Measurements from ENCODE around the gene ADIG. TPM values are rescaled to one million over a fixed set of nuclear protein-coding genes. Genes with fewer than 3 reads are reported as not detected.

The ADIG gene
- under 1 TPM in 1 of 5 experiments, not detected in 4; 0.65 TPM for total RNA-seq
- polyA plus RNA-seq, result not detected
- total RNA-seq, result not detected

DNA sequence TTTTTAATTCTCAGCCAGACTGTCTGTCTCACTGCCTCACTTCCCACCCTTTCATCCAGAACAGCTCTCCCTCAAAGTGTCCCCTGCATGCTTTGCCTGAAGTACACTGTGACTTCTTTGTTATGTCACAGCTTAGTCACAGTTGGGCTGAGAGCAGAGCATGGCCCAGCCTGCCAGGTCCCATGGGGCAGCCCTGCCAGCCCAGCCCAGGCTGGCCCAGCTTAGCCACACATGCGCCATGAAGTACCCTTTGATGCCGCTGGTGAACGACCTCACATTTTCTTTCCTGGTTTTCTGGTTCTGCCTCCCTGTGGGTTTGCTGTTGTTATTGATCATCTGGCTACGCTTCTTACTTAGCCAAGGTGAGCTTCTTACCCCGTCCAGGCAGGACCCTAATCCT lies at the start of gene ADIG:
TSS of gene ADIG (plus strand) at position 185 of the 400 bp plus-strand sequence. CDS start at position 239, 54 bp downstream.
- Mint-ChIP-seq H3K4me3 (no peak within 1 kb of the TSS), H3K27ac (peak within 1 kb of the TSS in 2 of 9 donors; percentile 34 to 53), H3K27me3 (no peaks in the 10 kb centered on the region), H3K9me3 (no peaks in the 10 kb centered on the region), H3K36me3 (peaks cover 0 to 4% (median 0%) of the 10 kb centered on the region in 5 donors), H3K4me1 (peaks cover 0 to 6% (median 0%) of the 10 kb centered on the region in 7 donors)
- peaks cover 0 to 10% (median 0%) of the 10 kb centered on the region in 3 experiments for H3K36me3 ChIP-seq (ENCODE audit: control insufficient read depth in 2 of 3, insufficient read depth in 3 of 3, low read length in 3 of 3)
- ATAC-seq (no peak), DNase-seq (no peak)
- H3K4me3 ChIP-seq (ENCODE audit: low read length), result no peak within 1 kb of the TSS
- no peaks in the 10 kb centered on the region for H3K27me3 ChIP-seq (ENCODE audit: control insufficient read depth in 2 of 2, insufficient read depth in 2 of 2, low read length in 2 of 2)
- H3K27ac ChIP-seq (ENCODE audit: low read depth, low read length), result no peak within 1 kb of the TSS
- no peaks in the 10 kb centered on the region for H3K4me1 ChIP-seq (ENCODE audit: control insufficient read depth in 2 of 2, insufficient read depth in 2 of 2, low read length in 2 of 2)
- no peaks in the 10 kb centered on the region for H3K9me3 ChIP-seq (ENCODE audit: control insufficient read depth in 2 of 3, low read length in 3 of 3)
- CTCF ChIA-PET, result no interaction called here
- intact Hi-C loops (cut with micrococcal nuclease), result no loop called here
- POLR2A ChIA-PET, result no interaction called here

DNA sequence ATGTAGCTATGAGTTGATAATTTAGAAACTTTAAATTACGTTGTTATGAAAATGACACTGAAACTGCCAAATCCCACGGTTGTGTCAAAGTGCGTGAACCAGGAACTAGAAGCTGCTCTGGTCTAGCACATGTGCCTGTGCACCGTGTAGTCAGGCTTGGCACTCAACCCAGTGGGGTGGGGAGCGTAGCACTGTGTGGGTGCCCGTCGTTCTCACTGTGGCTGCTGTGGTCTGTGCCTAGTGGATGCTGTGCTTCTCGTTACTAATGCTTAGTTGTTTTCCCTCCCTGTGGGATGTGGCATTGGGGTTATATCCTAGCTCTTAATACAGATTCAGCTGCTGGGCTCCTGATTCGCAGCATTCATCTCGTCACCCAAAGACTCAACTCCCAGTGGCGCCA lies 46.2 kb upstream of the ADIG start:
- Histone ChIP-seq H3K27me3 (ENCODE audit: control insufficient read depth in 2 of 2, insufficient read depth in 2 of 2, low read length in 2 of 2) (no peaks in the 10 kb centered on the region), H3K36me3 (ENCODE audit: control insufficient read depth in 2 of 3, insufficient read depth in 3 of 3, low read length in 3 of 3) (peaks cover 9 to 85% (median 40%) of the 10 kb centered on the region in 3 experiments), H3K4me1 (ENCODE audit: control insufficient read depth in 2 of 2, insufficient read depth in 2 of 2, low read length in 2 of 2) (no peaks in the 10 kb centered on the region), H3K27ac (ENCODE audit: low read depth, low read length) (no peak overlapping the region), H3K9me3 (ENCODE audit: control insufficient read depth in 2 of 3, low read length in 3 of 3) (no peaks in the 10 kb centered on the region), H3K4me3 (ENCODE audit: low read length) (no peak overlapping the region)
- H3K36me3 Mint-ChIP-seq, result peaks cover 20 to 63% (median 42%) of the 10 kb centered on the region in 5 donors
- intact Hi-C loops (cut with micrococcal nuclease), result no loop called here
- H3K9me3 Mint-ChIP-seq, result no peaks in the 10 kb centered on the region
- peaks cover 0 to 17% (median 0%) of the 10 kb centered on the region in 7 donors for H3K4me1 Mint-ChIP-seq
- ChIA-PET POLR2A (interaction anchor here (1.1 kb wide), 1 partner anchor 57 kb away, joined by 3 read pairs; no protein-coding TSS in a partner anchor), CTCF (no interaction called here)
- no peak overlapping the region for H3K27ac Mint-ChIP-seq
- no peaks in the 10 kb centered on the region for H3K27me3 Mint-ChIP-seq
- no peak for DNase-seq
- H3K4me3 Mint-ChIP-seq, result no peak overlapping the region
- ATAC-seq, result no peak

GRCh38 chr20:38536310-38536709 lies 44.7 kb upstream of the ADIG start:
- no peaks in the 10 kb centered on the region for H3K9me3 ChIP-seq (ENCODE audit: control insufficient read depth in 2 of 3, low read length in 3 of 3)
- H3K27ac ChIP-seq (ENCODE audit: low read depth, low read length), result no peak overlapping the region
- Mint-ChIP-seq H3K4me1 (peaks cover 0 to 17% (median 0%) of the 10 kb centered on the region in 7 donors), H3K27ac (peak overlapping the region in 1 of 9 donors; percentile 12), H3K9me3 (no peaks in the 10 kb centered on the region), H3K36me3 (peaks cover 20 to 72% (median 40%) of the 10 kb centered on the region in 5 donors), H3K4me3 (no peak overlapping the region), H3K27me3 (no peaks in the 10 kb centered on the region)
- H3K36me3 ChIP-seq (ENCODE audit: control insufficient read depth in 2 of 3, insufficient read depth in 3 of 3, low read length in 3 of 3), result peaks cover 17 to 89% (median 50%) of the 10 kb centered on the region in 3 experiments
- ChIA-PET CTCF (no interaction called here), POLR2A (no interaction called here)
- no peaks in the 10 kb centered on the region for H3K4me1 ChIP-seq (ENCODE audit: control insufficient read depth in 2 of 2, insufficient read depth in 2 of 2, low read length in 2 of 2)
- ATAC-seq (no peak), DNase-seq (no peak)
- H3K4me3 ChIP-seq (ENCODE audit: low read length), result no peak overlapping the region
- intact Hi-C loops (cut with micrococcal nuclease), result no loop called here
- H3K27me3 ChIP-seq (ENCODE audit: control insufficient read depth in 2 of 2, insufficient read depth in 2 of 2, low read length in 2 of 2), result no peaks in the 10 kb centered on the region

DNA sequence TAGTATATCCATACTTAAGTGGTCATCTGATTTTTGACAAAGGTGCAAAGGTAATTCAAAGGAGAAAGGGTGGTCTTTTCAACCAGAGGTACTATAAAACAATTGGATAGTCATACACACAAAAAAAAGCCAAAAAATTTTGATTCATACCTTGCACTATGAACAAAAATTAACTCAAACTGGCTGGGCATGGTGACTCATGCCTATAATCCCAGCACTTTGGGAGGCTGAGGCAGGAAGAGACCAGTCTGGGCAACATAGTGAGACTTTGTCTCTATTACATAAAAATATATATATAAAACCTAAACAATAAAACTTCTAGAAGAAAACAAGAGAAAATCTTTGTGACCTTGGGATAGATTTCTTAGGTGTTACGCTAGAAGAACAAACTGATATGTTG lies 43.8 kb upstream of the ADIG start:
- Histone ChIP-seq H3K27me3 (ENCODE audit: control insufficient read depth in 2 of 2, insufficient read depth in 2 of 2, low read length in 2 of 2) (no peaks in the 10 kb centered on the region), H3K4me1 (ENCODE audit: control insufficient read depth in 2 of 2, insufficient read depth in 2 of 2, low read length in 2 of 2) (no peaks in the 10 kb centered on the region), H3K36me3 (ENCODE audit: control insufficient read depth in 2 of 3, insufficient read depth in 3 of 3, low read length in 3 of 3) (peaks cover 17 to 89% (median 58%) of the 10 kb centered on the region in 3 experiments), H3K9me3 (ENCODE audit: control insufficient read depth in 2 of 3, low read length in 3 of 3) (no peaks in the 10 kb centered on the region), H3K27ac (ENCODE audit: low read depth, low read length) (no peak overlapping the region), H3K4me3 (ENCODE audit: low read length) (no peak overlapping the region)
- no peak for ATAC-seq
- Mint-ChIP-seq H3K4me3 (no peak overlapping the region), H3K27ac (no peak overlapping the region), H3K36me3 (peaks cover 25 to 77% (median 48%) of the 10 kb centered on the region in 5 donors), H3K27me3 (no peaks in the 10 kb centered on the region), H3K9me3 (no peaks in the 10 kb centered on the region), H3K4me1 (peaks cover 0 to 17% (median 0%) of the 10 kb centered on the region in 7 donors)
- intact Hi-C loops (cut with micrococcal nuclease), result no loop called here
- ChIA-PET CTCF (no interaction called here), POLR2A (no interaction called here)
- DNase-seq, result no peak

DNA sequence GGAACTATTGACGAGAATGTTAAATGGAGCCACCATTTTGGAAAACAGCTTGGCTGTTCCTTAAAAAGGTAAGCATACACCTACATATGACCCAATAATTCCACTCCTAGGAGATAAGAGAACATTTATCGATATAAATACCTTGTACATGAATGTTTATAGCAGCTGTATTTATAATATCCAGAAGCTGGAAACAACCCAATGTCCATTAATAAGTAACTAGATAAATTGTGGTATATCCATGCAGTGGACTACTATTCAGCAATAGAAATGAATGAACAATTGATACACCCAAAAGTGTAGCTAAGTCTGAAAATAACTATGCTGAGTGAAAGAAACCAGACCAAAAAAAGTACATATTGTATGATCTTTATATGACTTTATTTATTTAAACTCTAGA lies 42.2 kb upstream of the ADIG start:
- no peaks in the 10 kb centered on the region for H3K27me3 ChIP-seq (ENCODE audit: control insufficient read depth in 2 of 2, insufficient read depth in 2 of 2, low read length in 2 of 2)
- DNase-seq (no peak), ATAC-seq (no peak)
- Mint-ChIP-seq H3K4me1 (peaks cover 0 to 17% (median 6%) of the 10 kb centered on the region in 7 donors), H3K27ac (peak overlapping the region in 2 of 9 donors; percentile 25 to 60), H3K27me3 (no peaks in the 10 kb centered on the region), H3K4me3 (no peak overlapping the region), H3K36me3 (peaks cover 27 to 79% (median 46%) of the 10 kb centered on the region in 5 donors), H3K9me3 (no peaks in the 10 kb centered on the region)
- H3K4me1 ChIP-seq (ENCODE audit: control insufficient read depth in 2 of 2, insufficient read depth in 2 of 2, low read length in 2 of 2), result no peaks in the 10 kb centered on the region
- ChIA-PET POLR2A (no interaction called here), CTCF (no interaction called here)
- H3K4me3 ChIP-seq (ENCODE audit: low read length), result no peak overlapping the region
- no peaks in the 10 kb centered on the region for H3K9me3 ChIP-seq (ENCODE audit: control insufficient read depth in 2 of 3, low read length in 3 of 3)
- no peak overlapping the region for H3K27ac ChIP-seq (ENCODE audit: low read depth, low read length)
- intact Hi-C loops (cut with micrococcal nuclease), result no loop called here
- H3K36me3 ChIP-seq (ENCODE audit: control insufficient read depth in 2 of 3, insufficient read depth in 3 of 3, low read length in 3 of 3), result peaks cover 21 to 92% (median 62%) of the 10 kb centered on the region in 3 experiments

DNA sequence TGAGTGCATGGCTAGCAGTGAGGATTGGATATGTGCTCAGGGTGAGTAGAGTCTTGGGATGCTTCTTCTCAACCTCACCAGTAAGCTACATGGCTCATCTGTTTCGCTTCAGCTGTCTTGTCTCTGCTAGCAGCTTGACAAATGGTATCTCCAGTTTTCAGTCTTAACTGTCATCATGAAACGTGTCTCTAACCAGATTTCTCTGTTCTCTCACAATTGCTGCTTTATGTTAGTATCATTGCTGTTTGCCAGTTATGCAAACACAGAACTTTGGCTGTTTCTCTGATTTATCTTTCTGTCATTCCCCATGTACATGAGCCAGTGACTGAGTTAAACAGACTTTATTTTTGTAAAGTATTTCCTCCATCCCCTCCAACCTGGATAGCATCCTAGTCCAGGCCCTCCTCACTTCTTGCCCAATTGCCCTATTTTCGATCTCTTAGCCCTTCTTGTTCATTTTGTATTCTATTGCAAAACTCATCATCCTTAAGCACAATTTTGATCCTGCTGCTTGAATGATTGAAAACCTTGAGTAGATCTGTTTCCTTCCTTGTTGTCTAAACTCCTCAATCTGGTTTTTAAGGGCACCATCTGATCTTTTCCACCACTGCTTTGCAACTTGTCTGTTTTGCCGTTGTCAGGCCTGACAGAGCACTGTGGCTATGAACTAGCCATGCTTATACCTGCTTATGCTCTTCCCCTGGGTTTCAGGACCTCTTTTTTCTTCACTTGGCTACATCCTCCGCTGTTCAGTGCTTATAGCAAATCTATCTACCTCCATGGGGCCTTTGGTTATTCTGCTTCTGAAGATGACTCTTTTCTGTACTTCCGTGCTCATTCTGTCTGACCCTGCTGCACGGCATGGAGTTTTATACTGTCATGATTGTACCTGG lies 37.7 kb upstream of the ADIG start:
- peaks cover 0 to 3% of the 10 kb centered on the region in 2 donors for H3K4me1 ChIP-seq (ENCODE audit: control insufficient read depth in 2 of 2, insufficient read depth in 2 of 2, low read length in 2 of 2)
- H3K27ac Mint-ChIP-seq, result peak overlapping the region in 1 of 9 donors; percentile 40
- ATAC-seq, result no peak
- POLR2A ChIA-PET, result no interaction called here
- peaks cover 0 to 31% (median 14%) of the 10 kb centered on the region in 7 donors for H3K4me1 Mint-ChIP-seq
- CTCF ChIA-PET, result interaction anchor here (0.6 to 0.8 kb wide), 2 partner anchors 22 to 91 kb away, joined by 3 to 6 read pairs; no protein-coding TSS in a partner anchor
- peaks cover 19 to 87% (median 33%) of the 10 kb centered on the region in 5 donors for H3K36me3 Mint-ChIP-seq
- intact Hi-C loops (cut with micrococcal nuclease), result no loop called here
- no peaks in the 10 kb centered on the region for H3K27me3 Mint-ChIP-seq
- DNase-seq, result no peak
- no peak overlapping the region for H3K27ac ChIP-seq (ENCODE audit: low read depth, low read length)
- H3K27me3 ChIP-seq (ENCODE audit: control insufficient read depth in 2 of 2, insufficient read depth in 2 of 2, low read length in 2 of 2), result no peaks in the 10 kb centered on the region
- no peaks in the 10 kb centered on the region for H3K9me3 ChIP-seq (ENCODE audit: control insufficient read depth in 2 of 3, low read length in 3 of 3)
- no peaks in the 10 kb centered on the region for H3K9me3 Mint-ChIP-seq
- no peak overlapping the region for H3K4me3 Mint-ChIP-seq
- peaks cover 19 to 80% (median 47%) of the 10 kb centered on the region in 3 experiments for H3K36me3 ChIP-seq (ENCODE audit: control insufficient read depth in 2 of 3, insufficient read depth in 3 of 3, low read length in 3 of 3)
- no peak overlapping the region for H3K4me3 ChIP-seq (ENCODE audit: low read length)

Measured in naive thymus-derived CD4-positive, alpha-beta T cell (primary cell).